SIG-M5 (cell line): ENCODE data around the gene CRIM1.

Source experiments
- DNase-seq: peaks from one replicate; lab custom pipeline; 2025; lab: John Stamatoyannopoulos, UW

CRIM1 gene

DNA sequence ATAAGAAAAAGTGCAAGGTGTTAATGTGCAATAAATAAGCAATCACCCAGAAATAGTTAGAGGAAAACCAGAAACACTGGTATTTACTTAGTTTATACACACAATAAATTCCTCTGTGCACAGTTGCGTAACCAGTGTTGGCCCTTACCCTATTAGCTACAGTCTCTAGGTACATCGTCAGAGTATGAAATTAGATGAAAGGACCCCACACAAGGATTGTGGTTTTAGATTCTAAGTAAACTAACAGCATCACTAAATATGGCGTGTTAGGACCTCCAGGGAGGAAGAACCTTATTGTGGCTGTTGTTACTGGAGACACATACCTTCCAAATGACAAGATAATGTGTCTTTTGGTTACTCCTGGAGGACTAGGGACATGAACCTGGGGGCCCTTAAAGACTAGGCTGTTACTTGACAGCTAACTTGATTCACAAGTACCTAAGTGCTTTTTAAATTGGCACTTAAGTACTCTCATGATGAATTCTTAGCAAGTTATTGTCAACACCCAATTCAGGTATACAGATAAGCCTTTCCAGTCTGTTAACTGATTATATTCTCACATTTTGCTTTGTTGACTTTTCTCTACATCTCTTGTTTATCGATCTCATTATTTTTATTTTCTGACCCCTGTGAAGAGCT, 127.1 kb downstream of the CRIM1 start:
- no peak for DNase-seq

DNA sequence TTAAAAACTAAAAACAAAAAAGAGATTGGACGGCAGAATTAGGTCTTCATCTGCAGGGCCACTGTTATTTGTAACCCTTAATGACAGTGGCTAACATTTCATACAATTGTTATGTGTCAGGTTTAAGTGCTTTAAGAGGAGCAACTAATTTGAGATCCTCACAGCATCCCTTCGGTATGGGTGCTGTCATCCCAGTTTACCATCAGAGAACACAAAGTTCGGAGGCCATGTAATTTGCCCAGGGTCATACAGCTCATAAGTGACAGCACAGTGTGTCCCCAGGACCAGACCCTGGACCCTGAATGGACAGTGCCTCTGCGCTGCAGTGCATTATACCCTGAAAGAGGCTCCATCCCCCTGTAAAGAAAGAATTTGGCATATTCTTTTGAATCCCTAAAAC, 127.7 kb downstream of the CRIM1 start:
- DNase-seq = no peak

- no peak for DNase-seq
Measured at GRCh38 chr2:36484454-36484853, 128.9 kb downstream of the CRIM1 start.

GRCh38 chr2:36485521-36485920, 129.9 kb downstream of the CRIM1 start:
- DNase-seq = no peak

DNA sequence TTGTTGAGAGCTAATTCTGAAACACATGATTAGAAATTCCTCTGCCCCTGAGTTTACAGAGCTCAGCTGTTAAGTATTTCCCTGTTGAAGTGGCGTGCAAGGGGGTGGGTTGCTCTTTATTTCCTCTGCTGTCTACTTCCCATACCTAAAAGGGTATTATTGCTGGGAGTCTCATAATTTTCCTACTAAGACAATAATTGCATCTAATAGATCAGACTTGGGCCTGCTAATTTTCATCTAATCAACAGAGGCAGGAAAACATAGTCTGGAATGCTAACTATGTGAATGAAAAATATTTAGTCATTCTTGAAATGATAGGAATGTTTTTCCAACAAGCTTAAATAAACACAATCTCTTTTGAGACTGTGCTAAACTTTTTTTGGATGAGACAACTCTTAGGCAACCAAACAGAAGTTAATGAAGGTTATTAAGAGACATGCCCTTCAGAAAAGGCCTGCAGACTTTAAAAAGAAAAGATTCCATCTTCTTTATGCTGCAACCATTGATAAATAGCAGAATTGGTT, 131.0 kb downstream of the CRIM1 start:
- DNase-seq = no peak

- no peak for DNase-seq
Measured at GRCh38 chr2:36487947-36488346, 132.4 kb downstream of the CRIM1 start.

- no peak for DNase-seq
Measured at GRCh38 chr2:36489281-36489680, 133.7 kb downstream of the CRIM1 start.

GRCh38 chr2:36490749-36491148, 135.2 kb downstream of the CRIM1 start:
- no peak for DNase-seq

GRCh38 chr2:36492216-36492945, 136.8 kb downstream of the CRIM1 start:
- no peak for DNase-seq

DNA sequence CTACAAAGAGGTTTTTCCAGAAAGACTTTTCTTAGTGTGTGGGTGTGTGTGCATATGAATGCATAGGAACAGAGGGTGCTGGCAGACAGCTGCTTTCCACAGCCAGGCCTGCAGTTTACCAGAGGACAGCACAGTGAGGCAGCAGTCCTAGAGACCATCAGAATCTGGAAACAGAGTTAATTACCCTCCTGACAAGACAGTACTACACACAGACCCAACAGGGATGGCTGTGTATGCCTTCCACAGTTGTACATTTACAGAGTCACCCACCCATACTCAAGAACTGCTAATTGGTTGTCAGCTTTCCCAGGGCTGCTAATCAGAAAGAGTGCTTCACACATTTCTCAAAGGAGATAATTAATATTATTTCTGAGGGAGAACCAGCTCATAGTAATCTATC, 137.7 kb downstream of the CRIM1 start:
- DNase-seq = no peak

- DNase-seq = no peak
Measured at GRCh38 chr2:36497570-36498163, 142.1 kb downstream of the CRIM1 start.

- DNase-seq = no peak
Measured at GRCh38 chr2:36499128-36499820, 143.7 kb downstream of the CRIM1 start.

DNA sequence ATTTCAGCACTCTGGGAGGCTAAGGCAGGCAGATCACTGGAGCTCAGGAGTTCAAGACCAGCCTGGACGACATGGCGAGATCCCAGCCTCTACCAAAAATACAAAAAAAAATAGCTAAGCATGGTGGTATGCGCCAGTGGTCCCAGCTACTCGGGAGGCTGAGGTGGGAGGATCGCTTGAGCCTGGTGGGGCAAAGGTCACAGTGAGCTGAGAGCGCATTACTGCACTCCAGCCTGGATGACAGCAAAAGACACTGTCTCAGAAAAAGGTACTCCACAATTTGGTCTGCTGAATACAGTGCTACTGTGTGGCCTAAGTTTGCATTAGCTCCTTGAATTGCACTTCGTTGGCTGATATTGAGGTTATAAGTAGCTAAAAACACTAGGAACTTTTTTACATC, 144.5 kb downstream of the CRIM1 start:
- no peak for DNase-seq

- no peak for DNase-seq
Measured at GRCh38 chr2:36502081-36502480, 146.5 kb downstream of the CRIM1 start.

- no peak for DNase-seq
Measured at GRCh38 chr2:36507408-36507812, 151.8 kb downstream of the CRIM1 start.

DNA sequence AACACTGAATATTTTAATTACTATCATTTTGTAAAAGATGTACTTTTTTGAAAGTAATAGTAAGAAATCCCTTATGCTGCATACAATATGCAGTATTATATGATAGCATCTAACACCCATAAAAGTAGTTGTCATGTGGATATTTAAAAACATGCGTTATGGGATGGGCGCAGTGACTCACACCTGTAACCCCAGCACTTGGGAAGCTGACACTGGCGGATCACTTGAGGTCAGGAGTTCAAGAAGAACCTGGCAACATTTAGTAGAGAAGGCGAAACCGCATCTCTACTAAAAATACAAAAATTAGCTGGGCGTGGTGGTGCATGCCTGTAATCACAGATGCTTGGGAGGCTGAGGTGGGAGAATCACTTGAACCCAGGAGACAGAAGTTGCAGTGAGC, 153.5 kb downstream of the CRIM1 start:
- DNase-seq = no peak

- no peak for DNase-seq
Measured at GRCh38 chr2:36511858-36512603, 156.5 kb downstream of the CRIM1 start.

DNA sequence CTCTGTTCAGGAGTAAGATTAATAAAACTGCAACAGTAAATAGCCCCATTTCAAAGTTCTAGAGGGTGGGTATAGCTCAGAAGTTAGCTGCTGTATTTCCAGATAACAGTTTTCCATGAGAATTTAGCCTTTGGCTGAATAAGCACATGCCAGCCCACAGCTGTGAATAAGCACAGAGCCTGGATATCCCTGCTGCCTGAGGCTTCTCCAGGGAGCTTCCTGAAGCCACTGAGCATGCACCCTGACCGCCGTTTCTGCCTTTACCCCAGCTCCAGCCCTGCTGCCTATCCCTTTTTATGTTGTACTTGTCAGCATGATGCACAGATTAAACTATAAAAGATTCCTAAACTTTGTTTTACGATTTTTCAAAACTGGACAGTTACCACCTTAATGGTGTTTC, 157.1 kb downstream of the CRIM1 start:
- DNase-seq = no peak

DNA sequence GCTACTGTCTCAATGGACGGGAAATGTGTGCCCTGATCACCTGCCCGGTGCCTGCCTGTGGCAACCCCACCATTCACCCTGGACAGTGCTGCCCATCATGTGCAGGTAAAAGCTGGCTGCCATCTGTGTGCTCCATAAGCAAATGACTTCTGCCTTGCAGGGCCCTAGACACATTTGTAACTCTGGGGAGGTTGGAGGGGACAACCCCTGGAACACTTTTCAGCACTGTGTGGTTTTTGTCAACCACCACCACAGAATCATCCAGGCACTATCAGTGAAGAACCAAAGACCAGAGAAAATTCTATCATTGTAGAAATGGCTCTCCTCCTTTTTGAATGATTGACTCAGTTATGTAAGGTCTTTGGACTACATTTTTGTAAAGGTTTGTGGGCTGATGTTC, 158.1 kb downstream of the CRIM1 start:
- DNase-seq = no peak

GRCh38 chr2:36515538-36515937, 160.0 kb downstream of the CRIM1 start:
- no peak for DNase-seq

GRCh38 chr2:36516136-36516870, 160.7 kb downstream of the CRIM1 start:
- no peak for DNase-seq
